Calu3 (cell line): ENCODE results near the gene KTN1. TPM values are rescaled to one million over a fixed set of nuclear protein-coding genes. Genes with fewer than 3 reads are reported as not detected.

Source experiments
- BruUV-seq: library from RNA; stranded (reverse); fragments of 400-500 nt; replicated peaks from 2 replicates; lab custom pipeline; 2021; lab: Mats Ljungman, UMichigan
- CTCF ChIA-PET: fragments of 300-600 bp; sonication (Branson Sonifier 250); formaldehyde crosslinking; loops from one replicate; lab custom pipeline; 2022; ENCODE audit warnings: antibody characterized with exemption; lab: Charles Lee
- DNase-seq: peaks from one replicate; pipeline ENCODE4 v3.0.0; 2022
- H3K27ac Mint-ChIP-seq: one replicate; pipeline ENCODE4 v1.8.0; 2022; ENCODE audit warnings: mixed read lengths; ENCODE audit not compliant: unreplicated experiment
- H3K27me3 Mint-ChIP-seq: one replicate; pipeline ENCODE4 v1.8.0; 2022; ENCODE audit warnings: mixed read lengths; ENCODE audit not compliant: unreplicated experiment
- H3K36me3 Mint-ChIP-seq: one replicate; pipeline ENCODE4 v1.8.0; 2022; ENCODE audit warnings: mild to moderate bottlenecking, moderate library complexity, mixed read lengths; ENCODE audit not compliant: insufficient read depth, unreplicated experiment
- H3K4me1 Mint-ChIP-seq: one replicate; pipeline ENCODE4 v1.8.0; 2022; ENCODE audit warnings: mild to moderate bottlenecking, low read depth, mixed read lengths; ENCODE audit not compliant: unreplicated experiment
- H3K4me3 Mint-ChIP-seq: one replicate; pipeline ENCODE4 v1.8.0; 2022; ENCODE audit warnings: mild to moderate bottlenecking, low read depth, moderate library complexity, mixed read lengths; ENCODE audit not compliant: unreplicated experiment
- H3K9me3 Mint-ChIP-seq: one replicate; pipeline ENCODE4 v1.8.0; 2022; ENCODE audit warnings: low read depth, mixed read lengths; ENCODE audit not compliant: unreplicated experiment
- CTCF ChIP-seq: fragments of 200-600 bp; IDR thresholded peaks from one replicate; pipeline ENCODE4 v1.8.0; 2022; ENCODE audit warnings: antibody characterized with exemption; ENCODE audit not compliant: unreplicated experiment
- intact Hi-C: fragments of 100-400 bp; cut with micrococcal nuclease; formaldehyde crosslinking; loops from one replicate; pipeline ENCODE4 v1.10.0; 2022; ENCODE audit not compliant: unreplicated experiment
- total RNA-seq: library from RNA; stranded (reverse); gene quantifications from 2 replicates; pipeline ENCODE4 v1.2.3, GENCODE V29; 2022

Gene KTN1
- total RNA-seq, 1 experiment from 2014 or later, result 141 TPM

GRCh38 chr14:55684956-55685584 lies 105.1 kb downstream of the KTN1 start:
- no peaks in the 10 kb centered on the region for H3K27me3 Mint-ChIP-seq
- BruUV-seq, result no TSS peak
- intact Hi-C loops, result loop anchor here (5.0 kb wide), 1 partner anchor 238 kb away; no protein-coding TSS in a partner anchor
- H3K4me3 Mint-ChIP-seq, result no peak overlapping the region
- peaks cover 2% of the 10 kb centered on the region for H3K4me1 Mint-ChIP-seq
- no peak for DNase-seq
- H3K9me3 Mint-ChIP-seq, result no peaks in the 10 kb centered on the region
- TF ChIP-seq CTCF, result no peak
- H3K36me3 Mint-ChIP-seq, result peaks cover 5% of the 10 kb centered on the region
- CTCF ChIA-PET, result no interaction called here
- no peak overlapping the region for H3K27ac Mint-ChIP-seq

GRCh38 chr14:55686713-55687112 lies 106.7 kb downstream of the KTN1 start:
- Mint-ChIP-seq H3K4me3 (no peak overlapping the region), H3K27ac (peak overlapping the region; percentile 13), H3K27me3 (no peaks in the 10 kb centered on the region), H3K4me1 (peaks cover 9% of the 10 kb centered on the region), H3K9me3 (no peaks in the 10 kb centered on the region), H3K36me3 (peaks cover 5% of the 10 kb centered on the region)
- intact Hi-C loops, result no loop called here
- no TSS peak for BruUV-seq
- no peak for DNase-seq
- TF ChIP-seq CTCF, result no peak
- CTCF ChIA-PET, result interaction anchor here (1.4 kb wide), 1 partner anchor 736 kb away, joined by 3 read pairs; no protein-coding TSS in a partner anchor

GRCh38 chr14:55688566-55688965 lies 108.6 kb downstream of the KTN1 start:
- no peak for TF ChIP-seq CTCF
- intact Hi-C loops, result no loop called here
- no TSS peak for BruUV-seq
- no peak for DNase-seq
- CTCF ChIA-PET, result no interaction called here
- H3K4me3 Mint-ChIP-seq, result no peak overlapping the region
- peaks cover 15% of the 10 kb centered on the region for H3K4me1 Mint-ChIP-seq
- H3K27ac Mint-ChIP-seq, result no peak overlapping the region
- no peaks in the 10 kb centered on the region for H3K36me3 Mint-ChIP-seq
- no peaks in the 10 kb centered on the region for H3K9me3 Mint-ChIP-seq
- no peaks in the 10 kb centered on the region for H3K27me3 Mint-ChIP-seq

GRCh38 chr14:55689981-55690871 lies 110.2 kb downstream of the KTN1 start:
- no peak overlapping the region for H3K27ac Mint-ChIP-seq
- CTCF ChIA-PET, result no interaction called here
- no peaks in the 10 kb centered on the region for H3K9me3 Mint-ChIP-seq
- peaks cover 19% of the 10 kb centered on the region for H3K4me1 Mint-ChIP-seq
- no peaks in the 10 kb centered on the region for H3K27me3 Mint-ChIP-seq
- intact Hi-C loops, result no loop called here
- no peaks in the 10 kb centered on the region for H3K36me3 Mint-ChIP-seq
- H3K4me3 Mint-ChIP-seq, result no peak overlapping the region
- TF ChIP-seq CTCF, result no peak
- DNase-seq, result no peak
- no TSS peak for BruUV-seq
